Measurements from ENCODE around the gene RNF121.

The RNF121 gene

DNA sequence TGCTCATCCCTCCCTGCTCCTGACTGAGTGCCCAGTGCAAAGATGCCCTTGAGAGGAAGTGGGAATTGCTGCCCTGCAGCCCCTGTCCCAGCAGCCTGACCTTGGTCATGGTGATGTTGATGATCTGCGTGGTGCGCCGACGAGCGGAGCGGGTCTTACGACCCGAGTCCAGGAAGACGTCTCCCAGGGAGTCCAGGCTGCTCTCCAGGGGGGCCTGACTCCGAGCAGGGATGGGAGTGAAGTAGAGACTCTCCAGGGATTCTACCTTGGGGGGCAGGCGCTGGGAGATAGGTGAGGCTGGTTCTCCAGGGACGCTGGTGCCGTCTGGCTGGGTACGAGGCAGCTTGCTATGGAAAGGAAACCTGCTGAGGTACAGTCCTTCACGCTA lies 78.2 kb downstream of the RNF121 start:
- no peak for DNase-seq

DNA sequence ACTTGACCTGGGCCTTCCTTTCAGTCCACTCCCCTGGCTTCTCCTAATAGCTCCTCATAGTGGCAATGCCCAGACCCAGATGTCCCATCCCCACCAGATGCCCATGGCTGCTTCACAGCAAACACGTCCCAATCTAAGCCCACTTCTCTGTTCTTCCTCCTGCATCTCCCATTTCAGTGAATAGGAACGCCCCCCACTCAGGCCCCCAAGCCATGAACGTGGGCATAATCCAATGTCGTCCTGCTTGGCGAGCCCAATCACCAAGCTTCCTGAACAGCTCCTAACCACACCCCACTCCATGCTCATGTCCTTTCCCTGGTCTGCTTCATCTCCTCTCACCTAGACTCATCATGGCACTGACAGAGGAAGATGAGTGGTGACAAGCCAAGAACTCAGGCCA lies 78.7 kb downstream of the RNF121 start:
- no peak for DNase-seq

DNA sequence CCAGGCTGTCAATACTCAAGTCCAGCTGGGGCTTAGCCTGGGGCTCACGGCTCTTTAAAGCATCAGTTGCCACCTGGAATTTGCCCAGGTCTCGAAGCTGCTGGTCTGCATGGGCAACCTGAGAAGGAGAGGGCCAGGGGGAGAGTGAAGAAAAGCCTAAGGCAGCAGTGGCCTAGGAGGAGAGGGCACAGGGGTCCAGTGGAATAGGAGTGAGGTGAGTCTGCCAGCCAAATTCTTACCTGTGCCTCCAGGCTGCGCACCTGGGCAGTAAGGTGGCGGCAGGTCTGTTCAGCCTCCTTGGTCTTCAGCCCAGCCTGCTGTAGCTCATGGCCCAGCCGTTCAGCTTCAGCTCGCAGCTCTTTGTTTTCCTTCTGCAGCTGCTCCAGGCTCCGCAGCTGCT lies 79.9 kb downstream of the RNF121 start:
- DNase-seq, result no peak

DNA sequence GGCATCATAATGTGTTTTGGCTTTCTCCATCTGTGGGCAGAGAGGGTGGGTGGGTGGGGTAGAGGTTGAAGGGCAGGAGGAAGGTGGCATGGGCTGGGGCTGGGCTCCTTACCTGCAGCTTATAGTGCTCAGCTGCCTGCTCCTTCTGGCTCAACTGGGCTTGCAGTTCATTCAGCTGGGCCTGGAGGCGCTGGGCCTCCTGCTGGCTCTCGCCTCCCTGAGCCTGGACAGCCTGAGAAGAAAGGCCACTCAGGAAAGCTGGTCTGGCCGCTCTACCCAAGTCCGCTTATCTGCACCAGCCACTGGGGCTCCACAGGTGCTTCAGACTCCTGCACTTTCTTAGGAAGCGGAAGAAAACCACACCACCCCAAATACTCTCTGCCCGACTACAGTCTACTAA lies 80.3 kb downstream of the RNF121 start:
- DNase-seq, result no peak

DNA sequence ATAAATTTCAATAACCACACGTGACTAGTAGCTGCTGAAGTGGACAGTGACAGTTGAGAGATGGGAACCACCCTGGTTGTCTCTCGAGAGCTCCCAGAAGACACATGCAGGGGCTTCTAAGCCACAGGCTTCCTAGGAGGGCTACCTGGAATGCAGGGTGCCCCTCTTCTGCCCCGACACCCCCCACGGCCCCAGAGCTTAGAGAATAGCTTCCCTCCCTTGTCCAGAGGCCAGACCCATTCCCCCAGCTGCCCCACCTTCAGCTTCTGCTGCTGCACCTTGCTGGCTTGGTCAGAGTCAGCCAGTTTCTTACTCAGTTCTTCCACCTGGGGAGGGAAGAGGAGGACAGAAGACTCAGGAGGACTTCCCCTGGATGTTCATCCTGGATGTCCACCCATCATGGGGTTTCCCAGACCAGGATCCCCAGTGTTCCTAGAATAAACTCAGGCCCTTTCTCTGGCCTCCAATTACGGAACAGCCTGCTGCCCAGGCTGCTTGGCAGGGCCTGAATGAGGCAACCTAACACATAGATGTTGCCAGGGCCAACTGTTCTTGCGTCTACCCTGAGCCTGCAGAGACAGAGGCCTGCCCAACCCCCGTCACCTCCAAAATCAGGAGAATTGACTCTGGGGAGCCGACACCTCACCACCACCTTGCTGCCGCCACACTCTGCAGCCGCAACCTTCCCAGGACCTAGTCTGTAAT lies 81.8 kb downstream of the RNF121 start:
- no peak for DNase-seq

DNA sequence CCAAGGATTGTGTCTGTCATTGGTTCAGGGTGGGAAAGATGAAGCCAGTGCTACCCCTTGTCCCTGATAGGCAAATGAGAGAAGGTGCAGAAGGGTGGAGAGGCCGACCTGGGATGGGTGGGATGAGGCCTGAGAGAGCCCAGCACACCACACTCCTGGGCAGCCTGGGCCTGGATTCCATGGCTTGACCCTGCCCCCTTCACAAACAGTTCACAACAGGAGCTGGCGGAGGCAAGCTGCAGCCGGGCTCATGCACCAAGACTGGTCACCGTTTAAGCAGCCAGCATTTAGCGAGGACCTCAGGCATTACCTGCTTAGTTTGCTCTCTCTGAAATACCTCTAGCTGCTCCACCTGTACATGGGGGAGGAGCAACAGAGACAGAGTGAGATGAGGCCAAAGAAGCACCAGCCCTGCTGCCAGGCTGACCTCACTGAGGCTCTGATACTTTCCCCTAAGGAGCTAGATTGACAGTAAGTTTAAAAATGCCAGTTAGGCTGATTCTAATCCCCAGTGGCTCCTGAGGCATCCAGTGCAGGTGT lies 83.3 kb downstream of the RNF121 start:
- DNase-seq, result no peak

DNA sequence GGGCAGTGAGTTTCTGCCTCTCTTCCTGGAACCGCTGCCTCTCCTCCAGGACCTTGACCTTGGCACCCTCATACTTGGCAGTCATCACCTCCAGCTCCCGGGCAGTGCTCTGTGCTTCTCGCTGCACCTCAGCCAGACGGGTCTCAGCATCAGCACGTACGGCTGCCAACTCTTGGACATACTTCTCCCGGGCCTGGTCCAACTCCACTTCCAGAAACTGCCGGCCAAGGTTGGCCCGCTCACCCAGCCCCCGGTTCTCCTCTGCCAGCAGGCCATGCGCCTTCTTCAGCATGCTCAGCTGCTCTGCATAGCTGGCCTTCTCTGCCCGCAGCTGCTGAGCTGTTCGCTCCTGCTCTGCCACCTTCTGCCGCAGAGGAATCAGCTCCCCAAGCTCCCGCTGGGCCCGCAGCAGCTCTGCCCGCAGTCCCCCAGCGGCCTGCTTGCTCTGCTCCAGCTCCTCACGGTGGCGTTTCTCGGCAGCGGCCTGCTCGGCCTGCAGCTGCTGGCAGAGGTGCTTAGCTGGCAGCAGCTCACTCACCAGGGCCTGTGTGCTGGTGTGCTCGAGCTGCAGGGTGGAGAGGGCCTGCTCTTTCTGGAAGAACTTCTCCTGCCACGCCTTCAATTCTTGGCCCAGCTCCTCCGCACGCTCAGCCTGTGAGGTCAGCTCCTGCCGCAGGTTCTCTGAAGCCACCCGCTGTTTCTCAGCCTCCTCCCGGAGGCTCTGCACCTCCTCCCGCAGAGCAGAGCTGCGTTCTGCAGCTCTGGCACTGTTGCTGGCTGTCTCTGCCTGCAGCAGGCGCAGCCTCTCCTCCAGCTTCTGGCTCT lies 84.3 kb downstream of the RNF121 start:
- no peak for DNase-seq

DNA sequence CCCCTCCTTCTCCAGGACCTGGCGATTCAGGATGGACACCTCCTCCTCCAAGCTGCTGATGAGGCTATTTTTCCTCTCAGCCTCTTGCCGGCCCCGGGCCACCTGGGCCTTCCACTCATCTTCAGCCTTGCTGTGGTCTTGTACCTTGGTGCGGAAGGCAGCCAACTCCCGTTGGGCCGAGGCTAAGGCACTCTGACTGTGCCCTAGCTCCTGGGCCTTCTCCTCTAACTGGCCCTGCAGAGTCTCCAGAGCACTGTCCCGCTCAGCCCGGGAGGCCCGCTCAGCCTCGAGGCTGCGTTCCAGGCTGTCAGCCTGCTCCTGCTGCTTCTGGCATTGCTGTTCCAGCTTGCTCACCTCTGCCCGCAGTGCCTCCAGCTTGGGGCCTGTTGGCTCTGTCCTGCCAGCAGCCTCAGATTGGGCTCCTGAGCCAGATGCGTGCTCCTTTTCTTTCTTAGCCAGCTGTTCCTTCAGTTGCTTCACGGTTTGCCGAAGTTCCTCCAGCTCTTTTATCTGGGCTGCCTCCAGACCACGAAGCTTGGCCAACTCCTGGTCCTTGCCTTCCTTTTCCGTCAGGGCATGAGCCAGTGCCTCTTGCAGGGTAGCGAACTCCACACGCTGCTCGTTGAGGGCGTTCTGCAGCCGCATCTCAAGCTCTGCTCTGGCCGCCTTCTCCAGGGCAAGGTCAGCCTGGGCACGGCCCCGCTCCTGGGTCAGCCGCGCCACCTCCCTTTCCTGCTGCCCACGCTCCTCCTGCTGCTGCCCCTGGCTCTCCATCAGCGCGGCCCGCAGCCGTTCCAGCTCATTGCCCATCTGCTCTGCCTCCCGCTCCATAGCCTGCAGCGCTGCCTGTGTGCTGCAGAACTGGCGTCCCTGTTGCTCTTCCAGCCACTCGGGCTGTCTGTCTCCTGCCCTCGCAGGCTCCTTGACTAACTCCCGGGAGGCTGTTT lies 85.2 kb downstream of the RNF121 start:
- DNase-seq, result no peak

DNA sequence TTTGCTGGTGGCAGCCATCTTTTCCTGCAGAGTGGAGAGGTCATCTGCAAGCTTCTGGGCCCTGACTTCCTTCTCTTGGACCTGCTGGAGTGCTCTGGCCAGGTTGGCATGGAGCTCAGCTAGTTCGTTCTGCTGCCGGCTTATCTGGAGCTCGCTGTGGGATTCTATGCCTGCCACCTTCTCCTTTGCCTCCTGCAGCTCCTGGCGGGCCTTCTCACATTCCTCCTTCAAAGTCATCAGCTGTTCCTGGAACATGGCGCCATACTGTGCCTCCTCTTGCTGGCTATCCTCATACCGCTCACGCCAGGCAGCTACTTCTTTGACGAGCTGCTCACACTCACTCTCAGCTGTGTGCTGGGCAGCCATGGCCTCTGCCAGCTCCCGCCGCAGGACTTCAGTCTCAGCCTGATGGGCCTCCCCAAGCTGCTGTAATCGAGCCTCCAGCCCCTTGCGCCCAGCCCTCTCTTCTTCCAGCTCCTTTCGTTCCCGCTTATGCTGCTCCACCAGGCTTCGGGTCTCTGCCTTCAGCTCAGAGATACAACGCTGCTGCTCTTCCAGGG lies 86.0 kb downstream of the RNF121 start:
- DNase-seq, result no peak

DNA sequence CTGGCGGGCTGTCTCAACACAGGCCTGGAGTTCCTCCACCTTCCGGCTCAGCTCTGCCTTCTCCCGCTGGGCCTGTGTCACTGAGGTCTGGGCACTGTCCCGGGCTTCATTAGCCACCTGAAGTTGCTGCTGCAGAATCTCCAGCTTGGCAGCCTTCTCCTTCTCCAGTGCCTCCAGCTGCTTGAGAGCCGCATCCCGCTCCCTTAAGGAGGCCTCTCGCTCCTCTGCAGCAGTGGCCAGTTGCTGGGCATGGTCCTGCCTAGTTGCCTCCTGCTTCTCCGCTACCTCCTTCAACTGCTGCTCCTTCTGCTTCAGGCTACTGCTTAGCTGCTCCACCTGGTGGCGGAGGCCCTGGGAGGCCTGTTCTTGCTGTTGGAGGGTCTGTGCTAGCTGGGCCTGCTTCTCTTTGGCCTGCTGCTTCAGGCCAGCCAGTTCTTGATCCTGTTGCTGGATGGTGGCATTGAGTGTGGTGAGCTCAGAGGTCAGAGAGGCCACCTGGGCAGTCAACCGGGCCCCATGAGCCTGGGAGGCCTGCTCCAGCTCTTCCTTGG lies 86.7 kb downstream of the RNF121 start:
- DNase-seq, result no peak

DNA sequence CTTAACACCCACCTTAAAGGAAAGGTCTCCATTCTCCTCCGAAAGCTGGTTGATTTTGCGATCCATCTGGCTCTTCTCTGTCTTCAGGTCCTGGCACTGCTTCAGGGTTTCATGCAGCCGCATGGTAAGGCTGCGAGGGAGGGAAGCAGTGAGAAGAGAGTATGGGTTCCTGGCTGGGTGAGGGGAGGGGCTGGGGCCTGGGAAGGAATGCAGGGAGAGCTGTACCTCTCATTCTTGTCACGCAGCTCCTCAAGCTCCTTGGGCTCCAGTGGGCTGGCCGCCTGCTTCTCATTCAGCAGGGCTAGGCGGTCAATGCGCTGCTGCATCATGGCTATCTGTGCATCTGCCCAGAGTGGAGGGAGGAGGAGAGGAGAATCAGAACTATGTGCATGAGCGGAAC lies 89.3 kb downstream of the RNF121 start:
- DNase-seq, result no peak

DNA sequence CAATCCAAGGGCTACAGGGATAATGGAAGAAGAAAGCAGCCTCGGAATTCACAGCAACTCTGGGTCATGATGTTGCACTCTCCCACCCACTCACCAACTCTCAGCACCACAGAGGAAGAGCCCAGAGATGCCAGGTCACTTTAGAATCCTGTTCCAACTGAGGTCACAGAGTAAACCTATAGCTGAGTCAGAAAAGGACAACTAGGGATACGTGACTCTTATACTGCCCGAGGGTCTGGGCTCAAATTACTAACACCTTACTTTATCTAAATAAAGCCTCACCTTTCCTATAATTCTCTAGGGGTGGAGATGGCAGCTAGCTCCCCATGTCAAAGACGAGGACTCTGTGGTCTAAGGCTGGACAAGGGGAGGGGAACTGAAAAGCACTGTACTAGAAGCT lies 94.5 kb downstream of the RNF121 start:
- no peak for DNase-seq

DNA sequence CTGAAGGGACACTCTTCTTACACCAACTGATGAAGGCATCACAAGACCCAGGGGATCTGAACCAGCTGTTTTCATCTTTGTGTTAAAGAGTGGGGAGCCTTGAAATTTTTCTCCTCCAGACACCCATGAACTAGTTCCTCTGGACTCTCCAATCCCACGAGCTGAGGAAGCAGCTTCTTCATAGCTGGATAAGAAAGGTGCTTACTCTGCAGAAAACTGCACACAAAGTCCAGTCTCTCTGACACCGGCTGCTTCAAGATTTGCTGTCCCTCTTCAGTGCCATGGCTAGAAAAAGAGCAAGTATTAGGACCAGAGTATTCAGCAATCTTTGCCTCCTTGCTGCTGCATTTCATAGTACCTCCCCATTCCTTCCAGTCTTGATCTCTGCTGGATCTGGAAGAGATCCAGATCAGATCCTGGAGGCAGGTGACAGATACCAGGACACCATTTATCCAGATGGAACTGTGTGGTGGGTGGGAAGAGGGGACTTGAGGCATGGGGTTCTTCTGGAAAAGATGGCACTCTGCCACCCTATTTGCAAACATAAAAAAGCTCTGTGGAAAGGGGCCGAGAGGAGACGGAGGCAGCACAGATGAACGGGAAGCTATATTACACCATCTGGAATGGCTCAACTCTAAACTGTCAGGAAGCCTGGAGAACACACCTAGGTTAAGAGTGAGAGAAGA lies 95.4 kb downstream of the RNF121 start:
- no peak for DNase-seq

DNA sequence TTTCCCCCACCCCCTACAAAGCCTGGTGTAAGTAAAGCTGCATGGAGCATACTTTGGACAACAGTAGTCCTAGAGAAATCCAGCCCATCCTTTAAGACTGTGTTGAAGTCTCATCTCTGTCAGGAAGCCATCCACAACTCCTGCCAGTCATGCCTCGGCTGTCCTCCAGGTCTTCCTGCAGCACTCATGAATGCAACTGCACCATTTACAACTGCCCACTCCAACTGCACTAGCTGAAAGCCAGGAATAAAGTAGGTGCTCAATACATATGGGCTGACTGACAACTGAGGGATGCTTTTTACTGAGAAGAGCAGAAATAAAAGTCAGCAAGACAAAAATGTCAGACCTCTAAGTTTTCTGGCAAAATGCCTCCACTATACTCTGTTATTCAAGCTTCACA lies 97.2 kb downstream of the RNF121 start:
- no peak for DNase-seq

DNA sequence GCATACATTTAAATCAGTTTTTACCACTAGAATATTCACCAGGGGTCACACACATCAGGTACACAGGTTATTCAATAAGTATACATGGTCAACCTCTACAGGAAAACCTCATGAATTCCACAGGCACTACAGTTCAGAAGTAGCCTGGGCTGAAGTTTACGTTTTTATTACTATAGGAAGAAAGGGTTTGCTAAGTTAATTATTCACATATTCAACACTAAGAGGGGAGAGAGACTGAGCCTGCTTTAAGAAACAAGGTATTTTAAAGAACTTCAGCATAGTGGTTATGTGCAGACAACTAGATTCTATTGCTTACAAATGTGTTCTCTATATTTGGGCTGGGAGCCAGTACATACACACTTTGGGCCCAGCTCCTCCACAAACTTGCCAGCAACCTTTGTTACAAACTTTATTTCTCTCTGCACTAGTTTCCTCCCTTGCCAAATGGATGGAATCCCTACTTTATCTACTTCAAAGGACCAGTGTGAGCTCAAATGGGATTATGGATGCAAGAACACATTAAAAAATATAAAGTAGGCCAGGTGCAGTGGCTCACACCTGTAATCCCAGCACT lies 101.7 kb downstream of the RNF121 start:
- no peak for DNase-seq

DNA sequence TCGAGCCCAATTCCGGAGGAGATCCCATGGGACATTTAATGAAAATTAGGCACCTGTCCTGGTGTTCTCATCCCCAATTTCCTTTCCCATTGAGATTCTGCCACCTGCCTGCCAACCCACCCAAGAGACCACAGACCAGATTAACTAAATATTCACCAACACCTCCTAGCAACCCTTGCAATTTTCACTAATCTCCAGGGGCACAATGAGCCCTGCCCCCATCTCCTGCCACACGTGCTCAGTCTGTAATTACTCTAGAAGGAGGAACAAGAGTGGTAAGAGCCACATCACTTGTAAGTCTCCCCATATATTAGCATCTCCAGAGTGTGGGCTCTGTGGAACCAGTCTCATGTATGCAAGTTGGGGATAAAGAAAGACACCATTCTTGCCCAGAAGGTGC lies 107.8 kb downstream of the RNF121 start:
- DNase-seq, result no peak

DNA sequence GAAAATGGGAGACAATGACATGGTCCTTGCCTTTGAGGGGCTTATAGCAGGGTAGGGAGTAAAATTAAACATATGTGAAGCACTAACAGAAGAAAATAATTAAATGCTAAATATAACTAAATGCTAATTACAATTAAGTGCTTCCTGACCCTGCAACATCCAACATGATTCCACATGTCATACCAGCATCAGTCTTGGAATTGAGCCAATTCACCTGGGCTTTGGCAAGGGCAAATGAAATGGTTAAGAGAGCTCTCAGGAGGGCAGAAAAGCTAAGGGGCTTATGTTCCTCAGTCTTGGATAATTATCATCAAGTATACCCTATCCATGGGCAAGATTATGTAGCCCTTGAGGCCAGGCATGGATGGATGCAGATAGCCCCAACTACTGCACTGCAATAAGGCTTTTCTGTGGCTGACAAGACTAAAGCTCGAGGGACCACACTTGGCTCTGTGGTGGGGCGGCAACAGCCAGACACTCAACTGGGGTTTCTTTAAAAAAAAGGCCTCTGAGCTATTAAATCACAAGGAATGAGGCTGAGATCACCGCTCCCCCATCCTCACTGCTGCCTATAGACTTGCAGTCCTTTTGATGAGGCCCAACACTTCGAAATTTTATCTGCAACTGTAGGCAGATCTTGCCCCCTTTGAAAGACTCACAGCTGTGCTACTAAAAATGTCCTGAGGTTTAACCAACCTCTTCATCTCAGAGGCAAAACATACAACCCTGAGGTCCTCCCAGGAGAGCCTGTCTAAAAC lies 108.9 kb downstream of the RNF121 start:
- no peak for DNase-seq

DNA sequence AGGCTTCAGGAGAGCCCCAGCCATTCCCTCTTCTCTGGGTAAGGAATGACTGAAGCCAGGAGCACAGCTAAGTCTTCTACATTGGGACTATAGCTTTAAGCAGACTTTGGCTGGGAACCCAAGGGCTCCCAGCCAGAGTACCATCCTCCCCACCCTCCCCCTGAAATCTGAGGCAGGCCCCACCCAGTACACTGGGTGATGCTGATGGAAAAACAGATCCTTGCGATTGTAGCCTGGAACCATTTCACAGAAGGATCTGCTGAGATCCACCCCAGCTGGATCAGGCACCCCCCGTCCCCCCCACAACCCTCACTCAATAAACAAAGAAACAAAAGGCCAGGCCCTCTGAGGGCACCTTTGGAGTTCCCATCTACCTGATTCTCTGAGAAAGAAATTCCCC lies 109.6 kb downstream of the RNF121 start:
- DNase-seq, result no peak

DNA sequence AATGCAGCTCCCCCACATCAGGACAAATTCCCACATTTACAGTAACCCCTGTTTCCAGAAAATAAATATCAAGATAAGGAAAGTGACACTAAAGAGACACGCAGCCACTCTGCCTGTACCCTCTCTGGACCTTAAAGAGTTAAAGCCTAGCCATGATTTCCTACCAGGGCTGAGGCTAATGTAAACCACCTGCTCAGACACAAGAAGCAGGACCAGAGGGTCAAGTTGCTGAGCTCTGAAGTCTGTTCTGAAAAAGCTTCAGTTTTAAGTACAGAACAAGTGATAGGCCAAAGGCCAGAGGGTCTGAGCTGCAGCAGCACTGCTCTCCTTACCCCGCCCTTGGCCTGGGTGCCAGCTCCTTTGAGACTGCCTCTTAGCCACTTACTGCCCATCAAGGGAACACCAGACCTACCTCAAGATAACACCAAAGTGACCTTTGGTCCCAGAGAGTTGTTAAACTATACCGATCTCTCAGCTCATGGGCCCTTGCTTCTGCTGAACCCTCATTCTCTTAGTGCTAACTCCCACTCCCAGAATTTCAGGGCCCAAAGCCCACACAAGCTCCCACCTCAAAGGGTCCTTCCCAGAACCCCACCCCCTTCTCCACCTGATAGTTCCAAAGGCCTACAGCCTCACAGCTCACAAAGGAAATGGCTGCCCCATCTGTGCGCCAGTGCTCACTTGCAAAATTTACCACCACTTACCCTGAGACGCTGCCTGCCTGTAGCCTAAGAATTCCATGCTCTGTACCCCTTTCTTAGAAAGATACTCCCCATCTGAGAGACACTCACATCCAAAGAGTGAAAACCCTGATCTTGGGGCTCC lies 110.4 kb downstream of the RNF121 start:
- no peak for DNase-seq

DNA sequence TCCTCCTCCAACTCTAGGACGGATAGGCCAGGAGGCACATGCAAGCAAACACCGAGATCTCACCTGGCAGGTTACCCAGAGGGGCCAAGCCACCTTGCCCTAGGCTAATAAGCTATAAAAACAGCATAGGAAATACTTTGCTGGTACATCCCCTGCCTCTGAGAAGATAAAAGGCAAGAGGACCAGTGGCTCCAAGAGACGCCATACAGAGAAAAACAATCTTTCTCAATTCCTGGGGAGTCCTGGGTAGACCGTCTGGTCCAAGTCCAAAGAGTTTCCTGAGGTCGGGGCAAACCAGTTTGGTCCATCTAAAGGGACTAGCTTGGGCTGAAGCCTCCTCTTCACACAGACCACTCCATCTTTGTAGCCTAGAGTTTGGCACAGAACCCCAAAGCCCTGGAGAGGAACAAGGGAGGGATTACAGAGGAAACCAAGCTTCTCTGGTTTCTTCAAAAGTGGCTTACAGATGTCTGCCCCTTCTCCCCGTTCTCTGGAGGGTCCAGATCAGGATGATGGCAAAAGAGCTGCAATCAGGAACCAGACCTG lies 111.1 kb downstream of the RNF121 start:
- DNase-seq, result no peak
